Measurements from ENCODE around the gene MCF2L2. TPM values are rescaled to one million over a fixed set of nuclear protein-coding genes. Genes with fewer than 3 reads are reported as not detected.

Gene MCF2L2
- polyA plus RNA-seq, 2 of the 4 experiments (the other 2 are of a cell fraction): 0.03 to 0.05 TPM

DNA sequence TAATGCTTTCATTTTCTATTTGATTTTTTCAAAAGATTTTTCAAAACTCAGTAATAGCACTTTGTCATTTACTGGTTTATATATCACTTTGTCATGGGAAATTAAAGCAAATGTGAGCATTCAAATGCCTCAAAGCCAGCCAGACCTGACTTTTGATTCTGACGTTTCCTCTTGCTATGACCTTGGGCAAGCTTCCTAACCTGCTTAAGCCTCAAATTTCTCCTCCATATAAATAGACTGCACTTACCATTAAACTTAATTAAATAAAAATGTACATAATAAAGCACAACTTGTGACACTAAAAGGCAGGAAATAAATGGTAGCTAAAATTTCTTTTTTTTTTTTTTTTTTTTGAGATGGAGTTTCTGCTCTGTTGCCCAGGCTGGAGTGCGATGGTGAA, 19.2 kb downstream of the MCF2L2 start:
- DNase-seq (ENCODE audit: low read depth in 1 of 2, low spot score in 1 of 2) (no peak), FAIRE-seq (no peak), ATAC-seq (no peak)
- no peaks in the 10 kb centered on the region for H3K9me3 ChIP-seq
- WGBS (ENCODE audit: missing lambda C conversion rate): 90% methylated on average over 2 of the region's 2 CpGs
- CTCF ChIA-PET: interaction anchor here (0.7 to 4.3 kb wide), 4 partner anchors 100 to 287 kb away, joined by 3 to 14 read pairs (median 4); no protein-coding TSS in a partner anchor
- POLR2A ChIA-PET: no interaction called here
- H3K4me3 ChIP-seq: no peak overlapping the region
- TF ChIP-seq SREBF2 (IDR thresholded peaks at IDR 0.05) (no peak), HOXB13 (CRISPR knock-in tag; IDR thresholded peaks at IDR 0.05; ENCODE audit: low read depth) (no peak), EHF (CRISPR knock-in tag; IDR thresholded peaks at IDR 0.05) (no peak), EHMT2 (IDR thresholded peaks at IDR 0.05; ENCODE audit: low read depth) (no peak), ESRRA (IDR thresholded peaks at IDR 0.05; ENCODE audit: borderline replicate concordance, low read length) (no peak), SMC3 (IDR thresholded peaks at IDR 0.05) (no peak), MYC (IDR thresholded peaks at IDR 0.05; ENCODE audit: borderline replicate concordance, low read length) (no peak), RCOR1 (IDR thresholded peaks at IDR 0.05; ENCODE audit: low read depth, low read length) (no peak), PHF8 (IDR thresholded peaks at IDR 0.05; ENCODE audit: borderline replicate concordance, low read depth) (no peak), ZNF302 (CRISPR knock-in tag; IDR thresholded peaks at IDR 0.05) (no peak), BHLHE40 (IDR thresholded peaks at IDR 0.05; ENCODE audit: low read depth, low read length) (no peak), MAZ (IDR thresholded peaks at IDR 0.05; ENCODE audit: borderline replicate concordance, low read depth, low read length) (no peak), EP300 (IDR thresholded peaks at IDR 0.05) (no peak)
- TF ChIP-seq, protein P1, sequence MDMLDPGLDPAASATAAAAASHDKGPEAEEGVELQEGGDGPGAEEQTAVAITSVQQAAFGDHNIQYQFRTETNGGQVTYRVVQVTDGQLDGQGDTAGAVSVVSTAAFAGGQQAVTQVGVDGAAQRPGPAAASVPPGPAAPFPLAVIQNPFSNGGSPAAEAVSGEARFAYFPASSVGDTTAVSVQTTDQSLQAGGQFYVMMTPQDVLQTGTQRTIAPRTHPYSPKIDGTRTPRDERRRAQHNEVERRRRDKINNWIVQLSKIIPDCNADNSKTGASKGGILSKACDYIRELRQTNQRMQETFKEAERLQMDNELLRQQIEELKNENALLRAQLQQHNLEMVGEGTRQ (IDR thresholded peaks at IDR 0.05): no peak
- TF ChIP-seq, protein P2, sequence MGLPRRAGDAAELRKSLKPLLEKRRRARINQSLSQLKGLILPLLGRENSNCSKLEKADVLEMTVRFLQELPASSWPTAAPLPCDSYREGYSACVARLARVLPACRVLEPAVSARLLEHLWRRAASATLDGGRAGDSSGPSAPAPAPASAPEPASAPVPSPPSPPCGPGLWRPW (IDR thresholded peaks at IDR 0.05): no peak
- TF ChIP-seq, protein P3, sequence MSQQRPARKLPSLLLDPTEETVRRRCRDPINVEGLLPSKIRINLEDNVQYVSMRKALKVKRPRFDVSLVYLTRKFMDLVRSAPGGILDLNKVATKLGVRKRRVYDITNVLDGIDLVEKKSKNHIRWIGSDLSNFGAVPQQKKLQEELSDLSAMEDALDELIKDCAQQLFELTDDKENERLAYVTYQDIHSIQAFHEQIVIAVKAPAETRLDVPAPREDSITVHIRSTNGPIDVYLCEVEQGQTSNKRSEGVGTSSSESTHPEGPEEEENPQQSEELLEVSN (IDR thresholded peaks at IDR 0.05; ENCODE audit: borderline replicate concordance, low read depth): no peak
- H3K4me1 ChIP-seq: no peaks in the 10 kb centered on the region
- H3K4me2 ChIP-seq: no peak overlapping the region
- H3K27ac ChIP-seq: no peak overlapping the region

DNA sequence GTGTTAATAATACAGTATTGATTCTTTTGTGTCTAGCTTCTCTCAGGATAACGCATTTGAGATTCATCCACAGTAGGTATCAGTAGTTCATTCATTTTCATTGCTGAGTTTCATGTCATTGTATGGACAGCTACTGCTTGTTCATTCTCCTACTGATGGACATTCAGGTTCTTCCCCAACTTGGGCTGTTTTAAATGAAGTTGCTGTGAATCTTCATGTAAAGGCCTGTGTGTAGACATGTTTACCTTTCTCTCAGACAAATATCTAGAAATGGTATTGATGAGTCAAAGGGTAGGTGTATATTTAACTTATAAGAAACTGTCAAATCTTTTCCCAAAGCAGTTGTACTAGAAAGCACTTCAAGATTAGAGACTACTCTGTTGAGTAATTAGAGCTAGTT, 26.7 kb downstream of the MCF2L2 start:
- ChIA-PET CTCF (no interaction called here), POLR2A (no interaction called here)
- Histone ChIP-seq H3K9me3 (no peaks in the 10 kb centered on the region), H3K4me3 (no peak overlapping the region), H3K4me2 (no peak overlapping the region), H3K4me1 (no peaks in the 10 kb centered on the region), H3K27ac (no peak overlapping the region)
- DNase-seq (ENCODE audit: low read depth in 1 of 2, low spot score in 1 of 2) (no peak), FAIRE-seq (no peak), ATAC-seq (no peak)
- TF ChIP-seq FOSL2 (IDR thresholded peaks at IDR 0.05) (no peak), FOSL2 (CRISPR knock-in tag; IDR thresholded peaks at IDR 0.05) (no peak), TFCP2L1 (CRISPR knock-in tag; IDR thresholded peaks at IDR 0.05) (no peak), HDAC2 (IDR thresholded peaks at IDR 0.05) (no peak)
- TF ChIP-seq, protein P2 (IDR thresholded peaks at IDR 0.05): no peak
- TF ChIP-seq, protein P4, sequence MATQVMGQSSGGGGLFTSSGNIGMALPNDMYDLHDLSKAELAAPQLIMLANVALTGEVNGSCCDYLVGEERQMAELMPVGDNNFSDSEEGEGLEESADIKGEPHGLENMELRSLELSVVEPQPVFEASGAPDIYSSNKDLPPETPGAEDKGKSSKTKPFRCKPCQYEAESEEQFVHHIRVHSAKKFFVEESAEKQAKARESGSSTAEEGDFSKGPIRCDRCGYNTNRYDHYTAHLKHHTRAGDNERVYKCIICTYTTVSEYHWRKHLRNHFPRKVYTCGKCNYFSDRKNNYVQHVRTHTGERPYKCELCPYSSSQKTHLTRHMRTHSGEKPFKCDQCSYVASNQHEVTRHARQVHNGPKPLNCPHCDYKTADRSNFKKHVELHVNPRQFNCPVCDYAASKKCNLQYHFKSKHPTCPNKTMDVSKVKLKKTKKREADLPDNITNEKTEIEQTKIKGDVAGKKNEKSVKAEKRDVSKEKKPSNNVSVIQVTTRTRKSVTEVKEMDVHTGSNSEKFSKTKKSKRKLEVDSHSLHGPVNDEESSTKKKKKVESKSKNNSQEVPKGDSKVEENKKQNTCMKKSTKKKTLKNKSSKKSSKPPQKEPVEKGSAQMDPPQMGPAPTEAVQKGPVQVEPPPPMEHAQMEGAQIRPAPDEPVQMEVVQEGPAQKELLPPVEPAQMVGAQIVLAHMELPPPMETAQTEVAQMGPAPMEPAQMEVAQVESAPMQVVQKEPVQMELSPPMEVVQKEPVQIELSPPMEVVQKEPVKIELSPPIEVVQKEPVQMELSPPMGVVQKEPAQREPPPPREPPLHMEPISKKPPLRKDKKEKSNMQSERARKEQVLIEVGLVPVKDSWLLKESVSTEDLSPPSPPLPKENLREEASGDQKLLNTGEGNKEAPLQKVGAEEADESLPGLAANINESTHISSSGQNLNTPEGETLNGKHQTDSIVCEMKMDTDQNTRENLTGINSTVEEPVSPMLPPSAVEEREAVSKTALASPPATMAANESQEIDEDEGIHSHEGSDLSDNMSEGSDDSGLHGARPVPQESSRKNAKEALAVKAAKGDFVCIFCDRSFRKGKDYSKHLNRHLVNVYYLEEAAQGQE (IDR thresholded peaks at IDR 0.05): no peak
- TF ChIP-seq, protein P5, sequence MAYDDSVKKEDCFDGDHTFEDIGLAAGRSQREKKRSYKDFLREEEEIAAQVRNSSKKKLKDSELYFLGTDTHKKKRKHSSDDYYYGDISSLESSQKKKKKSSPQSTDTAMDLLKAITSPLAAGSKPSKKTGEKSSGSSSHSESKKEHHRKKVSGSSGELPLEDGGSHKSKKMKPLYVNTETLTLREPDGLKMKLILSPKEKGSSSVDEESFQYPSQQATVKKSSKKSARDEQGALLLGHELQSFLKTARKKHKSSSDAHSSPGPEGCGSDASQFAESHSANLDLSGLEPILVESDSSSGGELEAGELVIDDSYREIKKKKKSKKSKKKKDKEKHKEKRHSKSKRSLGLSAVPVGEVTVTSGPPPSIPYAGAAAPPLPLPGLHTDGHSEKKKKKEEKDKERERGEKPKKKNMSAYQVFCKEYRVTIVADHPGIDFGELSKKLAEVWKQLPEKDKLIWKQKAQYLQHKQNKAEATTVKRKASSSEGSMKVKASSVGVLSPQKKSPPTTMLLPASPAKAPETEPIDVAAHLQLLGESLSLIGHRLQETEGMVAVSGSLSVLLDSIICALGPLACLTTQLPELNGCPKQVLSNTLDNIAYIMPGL (CRISPR knock-in tag; IDR thresholded peaks at IDR 0.05; ENCODE audit: borderline replicate concordance): no peak
- WGBS (ENCODE audit: missing lambda C conversion rate): 90% methylated on average over 1 of the region's 1 CpG
